HUES48 (cell line): ENCODE measurements around the gene KAZN.

Experiments
- H3K27ac ChIP-seq: one replicate; pipeline ENCODE4 v1.7.0; 2013; ENCODE audit warnings: low read depth, low read length, inconsistent platforms
- H3K27me3 ChIP-seq: 2 replicates; pipeline ENCODE4 v1.6.1; 2013; ENCODE audit warnings: mild to moderate bottlenecking, low read length; ENCODE audit not compliant: control insufficient read depth, insufficient read depth
- H3K36me3 ChIP-seq: 2 replicates; pipeline ENCODE4 v1.6.1; 2013; ENCODE audit warnings: low read length; ENCODE audit not compliant: control insufficient read depth, insufficient read depth
- H3K4me1 ChIP-seq: 2 replicates; pipeline ENCODE4 v1.6.1; 2013; ENCODE audit warnings: mild to moderate bottlenecking, low read length; ENCODE audit not compliant: control insufficient read depth, insufficient read depth
- H3K4me3 ChIP-seq: 2 replicates; pipeline ENCODE4 v1.5.1; 2013; ENCODE audit warnings: mild to moderate bottlenecking, low read depth, low read length
- H3K9ac ChIP-seq: 2 replicates; pipeline ENCODE4 v1.6.1; 2013; ENCODE audit warnings: mild to moderate bottlenecking, low read depth, low read length, moderate library complexity
- H3K9me3 ChIP-seq: 2 replicates; pipeline ENCODE4 v1.6.1; 2013; ENCODE audit warnings: low read length; ENCODE audit not compliant: control insufficient read depth, insufficient read depth

Gene KAZN

GRCh38 chr1:14712136-14712535, 113.7 kb downstream of the KAZN start:
- 0 out of 2 replicates have a peak, but pooled peaks cover 9% of the 10 kb centered on the region for H3K9me3 ChIP-seq

GRCh38 chr1:14713077-14713476, 114.6 kb downstream of the KAZN start:
- H3K36me3 ChIP-seq: no peaks in the 10 kb centered on the region

More at GRCh38 chr1:14712136-14712535, 113.7 kb downstream of the KAZN start:
- H3K4me3 ChIP-seq: no peak overlapping the region
- no peak overlapping the region for H3K27ac ChIP-seq
- H3K27me3 ChIP-seq: no peaks in the 10 kb centered on the region
- no peaks in the 10 kb centered on the region for H3K4me1 ChIP-seq
- H3K9ac ChIP-seq: no peak overlapping the region
- no peaks in the 10 kb centered on the region for H3K36me3 ChIP-seq

GRCh38 chr1:14715266-14715665, 116.8 kb downstream of the KAZN start:
- no peaks in the 10 kb centered on the region for H3K36me3 ChIP-seq
- no peaks in the 10 kb centered on the region for H3K4me1 ChIP-seq
- H3K9ac ChIP-seq: no peak overlapping the region
- H3K27ac ChIP-seq: no peak overlapping the region
- H3K9me3 ChIP-seq: no peaks in the 10 kb centered on the region
- no peak overlapping the region for H3K4me3 ChIP-seq
- no peaks in the 10 kb centered on the region for H3K27me3 ChIP-seq

More at GRCh38 chr1:14713077-14713476, 114.6 kb downstream of the KAZN start:
- H3K27ac ChIP-seq: no peak overlapping the region
- no peaks in the 10 kb centered on the region for H3K4me1 ChIP-seq
- no peaks in the 10 kb centered on the region for H3K27me3 ChIP-seq
- H3K4me3 ChIP-seq: no peak overlapping the region
- 0 out of 2 replicates have a peak, but pooled peaks cover 4% of the 10 kb centered on the region for H3K9me3 ChIP-seq
- no peak overlapping the region for H3K9ac ChIP-seq

- no peak overlapping the region for H3K9ac ChIP-seq
- no peak overlapping the region for H3K4me3 ChIP-seq
- no peaks in the 10 kb centered on the region for H3K4me1 ChIP-seq
- H3K27ac ChIP-seq: no peak overlapping the region
- no peaks in the 10 kb centered on the region for H3K9me3 ChIP-seq
- no peaks in the 10 kb centered on the region for H3K27me3 ChIP-seq
- no peaks in the 10 kb centered on the region for H3K36me3 ChIP-seq
Measured at GRCh38 chr1:14715802-14716201, 117.3 kb downstream of the KAZN start.

GRCh38 chr1:14716474-14716873, 118.0 kb downstream of the KAZN start:
- no peaks in the 10 kb centered on the region for H3K36me3 ChIP-seq
- no peaks in the 10 kb centered on the region for H3K4me1 ChIP-seq
- no peak overlapping the region for H3K27ac ChIP-seq
- H3K9ac ChIP-seq: no peak overlapping the region
- no peak overlapping the region for H3K4me3 ChIP-seq
- H3K9me3 ChIP-seq: no peaks in the 10 kb centered on the region
- no peaks in the 10 kb centered on the region for H3K27me3 ChIP-seq

- no peaks in the 10 kb centered on the region for H3K27me3 ChIP-seq
- H3K4me3 ChIP-seq: no peak overlapping the region
- H3K9ac ChIP-seq: no peak overlapping the region
- no peaks in the 10 kb centered on the region for H3K4me1 ChIP-seq
- H3K9me3 ChIP-seq: no peaks in the 10 kb centered on the region
- H3K27ac ChIP-seq: no peak overlapping the region
- H3K36me3 ChIP-seq: no peaks in the 10 kb centered on the region
Measured at GRCh38 chr1:14718476-14718875, 120.0 kb downstream of the KAZN start.

GRCh38 chr1:14723401-14723800, 124.9 kb downstream of the KAZN start:
- H3K4me1 ChIP-seq: peaks cover 25% of the 10 kb centered on the region
- no peaks in the 10 kb centered on the region for H3K27me3 ChIP-seq
- no peak overlapping the region for H3K27ac ChIP-seq

GRCh38 chr1:14724246-14724645, 125.8 kb downstream of the KAZN start:
- no peak overlapping the region for H3K9ac ChIP-seq

More at GRCh38 chr1:14723401-14723800, 124.9 kb downstream of the KAZN start:
- Histone ChIP-seq H3K9ac (no peak overlapping the region), H3K36me3 (no peaks in the 10 kb centered on the region), H3K9me3 (no peaks in the 10 kb centered on the region), H3K4me3 (no peak overlapping the region)

GRCh38 chr1:14724678-14725077, 126.2 kb downstream of the KAZN start:
- Histone ChIP-seq H3K4me3 (no peak overlapping the region), H3K27me3 (no peaks in the 10 kb centered on the region), H3K4me1 (peaks cover 32% of the 10 kb centered on the region), H3K9ac (no peak overlapping the region), H3K9me3 (no peaks in the 10 kb centered on the region), H3K27ac (no peak overlapping the region), H3K36me3 (no peaks in the 10 kb centered on the region)

More at GRCh38 chr1:14724246-14724645, 125.8 kb downstream of the KAZN start:
- Histone ChIP-seq H3K36me3 (no peaks in the 10 kb centered on the region), H3K4me3 (no peak overlapping the region), H3K4me1 (peaks cover 28% of the 10 kb centered on the region), H3K27me3 (no peaks in the 10 kb centered on the region), H3K9me3 (no peaks in the 10 kb centered on the region), H3K27ac (no peak overlapping the region)

GRCh38 chr1:14725238-14725637, 126.8 kb downstream of the KAZN start:
- H3K9me3 ChIP-seq: no peaks in the 10 kb centered on the region
- H3K27me3 ChIP-seq: no peaks in the 10 kb centered on the region
- peaks cover 33% of the 10 kb centered on the region for H3K4me1 ChIP-seq
- no peak overlapping the region for H3K27ac ChIP-seq
- no peak overlapping the region for H3K4me3 ChIP-seq
- no peaks in the 10 kb centered on the region for H3K36me3 ChIP-seq
- no peak overlapping the region for H3K9ac ChIP-seq

GRCh38 chr1:14725695-14726094, 127.2 kb downstream of the KAZN start:
- peaks cover 34% of the 10 kb centered on the region for H3K4me1 ChIP-seq
- no peaks in the 10 kb centered on the region for H3K36me3 ChIP-seq
- no peak overlapping the region for H3K9ac ChIP-seq
- H3K27me3 ChIP-seq: no peaks in the 10 kb centered on the region
- H3K4me3 ChIP-seq: no peak overlapping the region
- H3K27ac ChIP-seq: peak overlapping the region; percentile 24
- H3K9me3 ChIP-seq: no peaks in the 10 kb centered on the region

- Histone ChIP-seq H3K9me3 (no peaks in the 10 kb centered on the region), H3K27me3 (no peaks in the 10 kb centered on the region), H3K27ac (no peak overlapping the region), H3K4me3 (no peak overlapping the region), H3K36me3 (no peaks in the 10 kb centered on the region), H3K9ac (no peak overlapping the region), H3K4me1 (peaks cover 41% of the 10 kb centered on the region)
Measured at GRCh38 chr1:14726606-14727005, 128.1 kb downstream of the KAZN start.
